HG03439 (cell line): ENCODE data around the gene GCSAM.
A peak's percentile ranks its signal among the peaks of the same experiment; 100 is the strongest.

Experiments
- ATAC-seq: cut with Tn5 transposase; IDR thresholded peaks from one replicate; pipeline ENCODE4 v1.9.1; 2021; ENCODE audit warnings: mild to moderate bottlenecking, moderate library complexity; ENCODE audit not compliant: unreplicated experiment

The GCSAM gene

DNA sequence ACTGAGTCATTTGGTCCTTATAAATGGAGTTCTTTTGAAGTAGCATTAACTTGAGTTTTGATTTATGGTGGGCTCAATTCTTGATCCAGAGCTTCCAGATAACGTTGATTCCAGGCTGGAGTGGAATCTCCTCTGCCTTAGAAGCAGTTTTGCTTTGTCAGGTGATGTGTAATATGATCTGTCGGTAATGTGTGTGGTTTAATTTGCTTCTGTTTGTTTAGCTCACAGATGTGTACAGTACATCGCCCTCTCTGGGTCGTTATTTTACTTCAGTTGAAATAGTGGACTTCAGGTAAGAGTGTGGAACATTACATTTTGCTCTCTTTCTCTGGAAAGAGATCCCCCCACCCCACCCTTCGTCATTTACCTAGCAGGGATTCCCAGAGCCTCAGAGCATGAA, 23.7 kb downstream of the GCSAM start:
- ATAC-seq: no peak

DNA sequence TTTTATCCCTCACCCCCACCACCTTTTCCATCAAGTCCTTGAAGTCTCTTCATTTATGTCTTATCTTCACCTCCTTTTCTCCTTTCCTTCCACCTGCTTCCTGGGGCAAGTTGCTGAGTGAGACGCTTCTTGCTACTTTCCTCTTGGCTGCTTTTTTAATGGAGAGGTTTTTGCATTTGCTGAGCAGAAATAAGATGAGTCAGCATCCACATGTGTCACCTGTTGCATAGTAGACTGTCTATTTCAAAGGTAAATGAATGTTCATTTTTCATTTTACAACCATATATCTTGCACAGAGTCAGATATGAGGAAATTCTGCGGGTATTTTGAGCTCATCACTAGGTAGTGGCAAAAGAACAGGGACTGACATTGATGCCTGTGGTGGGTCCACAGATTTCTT, 28.3 kb downstream of the GCSAM start:
- ATAC-seq: no peak

DNA sequence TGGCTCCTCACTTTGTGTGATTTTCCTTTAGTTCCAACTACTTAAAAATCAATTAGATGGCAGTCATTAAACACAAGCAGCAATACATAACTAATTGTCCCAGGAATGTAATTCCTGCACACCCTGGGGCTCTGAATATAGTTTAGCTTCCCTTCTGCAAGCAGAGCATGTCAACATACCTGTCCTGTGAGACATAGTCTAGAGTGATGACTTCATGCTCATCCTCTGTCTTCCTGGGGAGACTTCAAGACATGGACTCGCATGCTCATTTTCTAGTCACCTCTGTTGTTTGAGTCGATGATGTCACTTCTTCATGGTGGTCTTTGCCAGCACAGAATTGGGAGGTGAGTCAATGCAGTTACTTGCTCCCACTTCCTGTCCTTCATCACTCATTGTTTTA, 31.1 kb downstream of the GCSAM start:
- no peak for ATAC-seq

DNA sequence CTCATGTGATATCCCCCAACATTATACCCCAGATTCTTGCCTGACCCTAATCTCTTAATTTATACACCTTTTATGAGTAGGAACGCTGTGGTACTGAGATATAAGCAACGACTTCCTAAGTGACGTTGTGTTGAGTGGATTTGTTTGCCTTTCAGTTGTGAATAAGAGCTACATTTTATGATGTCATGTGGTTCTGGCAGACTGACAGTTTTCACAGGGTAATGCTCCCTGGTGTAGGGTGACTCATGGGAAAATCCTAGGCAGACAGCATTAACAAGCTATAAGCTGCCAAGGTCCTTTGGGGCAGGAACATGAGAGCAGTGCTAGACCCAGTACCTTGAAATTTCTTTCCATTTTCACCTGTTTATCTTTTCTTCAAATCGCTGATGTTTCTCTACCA, 35.7 kb downstream of the GCSAM start:
- no peak for ATAC-seq

DNA sequence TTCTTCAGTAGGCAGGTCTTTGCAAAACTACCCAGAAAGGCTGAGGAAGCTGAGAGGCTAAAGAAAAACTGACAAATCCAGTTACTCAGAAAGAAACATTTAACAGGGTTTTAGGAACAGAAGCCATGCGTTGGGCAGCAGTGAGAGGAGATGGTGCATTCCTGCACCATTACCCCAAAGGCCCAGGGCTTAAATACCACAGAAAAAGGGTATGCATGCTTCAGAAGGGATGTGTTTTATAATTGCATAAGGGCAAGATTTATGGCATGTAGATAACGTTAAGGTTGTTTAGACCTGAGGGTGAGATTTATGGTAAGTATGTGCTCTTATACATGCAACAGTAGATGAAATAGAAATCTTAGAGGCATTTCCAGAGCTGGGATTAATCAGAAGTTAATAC, 36.9 kb downstream of the GCSAM start:
- no peak for ATAC-seq

DNA sequence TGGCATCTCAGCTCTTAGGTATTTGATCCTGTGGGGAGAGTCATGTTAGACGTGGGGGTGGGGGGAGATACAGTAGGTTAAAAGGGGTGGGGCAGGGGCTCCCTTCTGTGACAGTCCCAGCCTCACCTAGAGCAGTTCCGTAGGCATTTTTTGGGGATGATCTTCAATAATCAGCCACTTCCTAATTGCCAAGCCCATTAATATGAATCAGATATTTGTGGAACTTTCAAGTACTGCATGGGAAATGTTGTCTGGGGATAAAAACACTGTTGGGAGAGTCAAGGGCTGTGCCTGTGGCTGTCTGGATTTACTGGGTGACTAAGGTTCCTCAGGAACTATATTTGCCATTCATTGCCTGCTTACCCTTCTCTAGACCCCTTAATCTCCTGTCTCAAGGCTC, 37.3 kb downstream of the GCSAM start:
- ATAC-seq: no peak

DNA sequence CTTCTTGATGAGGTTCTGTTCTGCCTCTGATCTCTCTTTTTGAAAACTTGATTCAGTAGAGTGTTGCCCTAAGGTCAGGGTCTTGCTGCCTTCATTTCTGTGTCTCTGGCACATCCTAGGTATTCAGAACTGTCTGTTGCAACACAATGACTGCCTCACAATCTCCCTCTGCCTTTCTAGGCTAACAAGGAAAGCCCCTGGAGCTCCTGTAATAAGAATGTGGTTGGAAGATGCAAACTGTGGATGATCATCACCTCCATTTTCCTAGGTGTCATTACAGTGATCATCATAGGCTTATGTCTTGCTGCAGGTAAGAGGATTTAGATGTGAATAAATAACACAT, 39.9 kb downstream of the GCSAM start:
- no peak for ATAC-seq

DNA sequence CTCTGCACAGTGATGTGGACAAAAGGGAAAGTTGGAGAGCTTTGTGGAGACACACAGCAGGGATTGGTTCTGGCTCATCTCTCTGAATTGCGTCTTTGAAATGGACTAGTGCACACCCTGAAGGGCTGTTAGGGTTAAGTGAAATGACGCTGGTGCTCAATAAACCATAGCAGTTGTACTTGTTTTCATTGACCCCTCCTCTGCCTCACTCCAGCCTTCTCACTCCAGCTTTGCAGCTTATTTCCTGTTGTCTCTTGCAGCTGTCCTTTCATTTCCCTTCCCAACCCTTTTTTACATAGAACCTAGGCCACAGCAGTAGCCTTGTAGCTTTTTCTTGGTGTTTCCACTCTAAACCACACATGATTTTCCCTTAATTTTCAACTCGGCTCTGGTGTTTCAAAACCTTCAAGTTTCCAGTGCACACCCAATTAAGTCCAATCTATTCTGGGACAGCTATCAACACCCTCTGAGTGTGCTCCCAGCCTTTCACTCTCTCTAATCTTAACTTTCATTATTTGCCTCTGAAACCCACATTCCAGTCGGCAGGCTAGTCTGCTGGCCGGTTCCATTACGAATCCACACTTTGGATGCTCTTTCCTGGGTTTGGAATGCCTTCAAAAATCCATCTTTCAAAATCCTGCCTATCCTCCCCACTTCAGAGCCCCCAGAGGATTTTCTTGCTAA, 40.4 kb downstream of the GCSAM start:
- ATAC-seq: no peak

DNA sequence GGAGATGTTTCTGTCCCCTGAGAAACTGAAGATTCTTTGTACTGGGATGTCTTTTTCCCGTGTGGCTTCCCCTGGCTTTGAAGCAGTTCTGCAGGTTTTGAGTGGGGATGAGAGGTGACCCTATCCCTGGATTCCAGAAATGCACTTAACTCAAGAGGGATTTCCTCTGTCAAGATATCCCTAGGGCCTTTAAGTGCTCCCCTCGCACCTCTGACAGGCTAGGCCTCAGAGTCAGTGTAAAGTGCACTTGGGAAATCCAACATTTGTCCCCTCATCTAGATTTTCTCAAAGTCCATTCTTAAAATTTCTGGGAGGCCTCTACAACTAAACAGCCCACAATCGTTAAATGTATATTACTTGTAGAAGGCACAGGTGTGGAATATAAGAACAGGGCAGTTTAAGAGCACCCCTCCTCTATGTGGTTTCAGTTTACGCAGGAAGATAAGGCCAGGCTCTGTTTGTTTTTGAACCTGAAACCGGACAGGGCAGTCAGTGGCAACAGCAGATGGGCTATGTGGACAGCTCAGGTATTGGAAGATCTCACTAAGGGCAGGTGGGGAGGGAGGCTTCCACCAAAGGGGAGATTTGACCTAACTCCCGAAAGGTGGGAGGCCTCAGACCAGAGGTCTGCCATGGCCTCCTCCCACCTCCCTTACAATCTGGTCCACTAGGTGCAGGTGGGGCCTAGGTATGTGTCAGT, 42.0 kb downstream of the GCSAM start:
- no peak for ATAC-seq

DNA sequence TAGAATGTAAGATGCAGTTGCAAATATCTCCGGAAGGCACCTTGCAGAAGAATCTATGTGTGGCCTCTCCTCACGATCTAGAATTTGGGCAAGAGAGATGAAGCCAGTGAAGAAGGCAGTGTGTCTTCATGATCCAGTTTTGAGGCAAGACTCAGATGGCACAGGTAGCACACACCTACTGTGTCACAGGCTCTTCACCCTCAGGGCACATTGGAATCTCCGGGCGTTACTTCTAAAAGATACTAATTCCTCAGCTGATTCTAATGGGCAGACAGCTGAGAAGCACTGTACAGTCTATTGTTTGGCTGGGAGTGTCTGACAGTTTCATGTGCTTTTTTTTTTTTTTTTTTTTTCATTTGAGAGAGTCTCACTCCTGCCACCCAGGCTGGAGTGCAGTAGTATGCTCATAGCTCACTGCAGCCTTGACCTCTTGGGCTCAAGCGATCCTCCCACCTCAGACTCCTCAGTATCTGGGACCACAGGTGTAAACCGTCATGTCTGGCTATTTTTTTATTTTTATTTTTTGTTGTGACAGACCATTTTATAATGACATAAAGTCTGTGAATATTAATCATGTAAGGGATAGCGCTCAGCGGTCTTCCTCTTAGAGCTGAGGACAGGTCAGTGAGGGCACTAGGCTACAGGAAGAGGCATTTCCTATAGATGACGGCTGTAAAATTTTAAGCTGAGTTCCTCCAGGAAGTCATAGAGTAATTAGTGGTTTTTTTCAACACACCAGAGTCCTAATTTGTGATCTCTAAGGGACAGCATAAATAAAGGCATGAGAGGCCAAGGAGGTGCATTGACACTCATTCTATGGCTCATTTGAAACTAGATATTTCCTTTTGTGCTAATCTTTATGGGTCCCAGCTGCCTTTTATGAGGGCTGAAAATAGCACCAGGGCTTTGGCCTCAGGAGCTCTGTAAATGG, 42.8 kb downstream of the GCSAM start:
- no peak for ATAC-seq

DNA sequence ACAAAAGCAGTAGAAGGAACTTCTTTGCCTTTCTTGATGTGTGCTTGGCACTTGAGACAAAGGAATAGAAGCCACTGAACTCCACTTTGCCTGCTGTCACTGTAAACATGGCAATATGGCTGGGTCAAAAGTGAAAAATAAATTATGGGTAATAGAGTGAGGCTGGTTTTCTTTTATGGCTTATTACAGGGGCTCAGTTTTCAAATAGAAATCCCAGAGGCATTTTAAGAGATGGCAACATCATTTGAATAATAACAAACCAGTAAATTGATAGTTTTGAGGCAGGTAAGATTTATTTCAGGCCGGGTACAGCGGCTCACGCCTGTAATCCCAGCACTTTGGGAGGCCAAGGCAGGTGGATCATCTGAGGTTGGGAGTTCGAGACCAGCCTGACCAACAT, 44.1 kb downstream of the GCSAM start:
- ATAC-seq: no peak

DNA sequence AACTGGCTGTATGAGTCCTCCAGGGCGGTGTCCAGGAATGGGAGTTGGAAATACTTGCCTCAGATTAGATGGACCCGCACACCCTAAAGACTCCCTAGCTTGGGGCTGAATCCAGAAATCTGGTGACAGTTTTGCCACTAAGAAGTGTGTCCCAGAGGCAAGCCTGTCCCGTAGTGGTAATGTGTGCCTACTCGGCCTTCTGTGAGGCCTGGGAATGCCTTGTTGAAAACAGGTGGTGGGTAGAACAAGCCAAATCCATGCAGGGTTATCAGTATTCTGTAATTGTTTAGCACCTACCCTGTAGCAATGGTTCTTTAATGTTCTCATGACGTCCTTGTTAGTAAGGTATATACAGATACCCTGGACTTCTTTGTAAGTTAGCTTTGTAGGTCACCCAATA, 45.3 kb downstream of the GCSAM start:
- no peak for ATAC-seq

DNA sequence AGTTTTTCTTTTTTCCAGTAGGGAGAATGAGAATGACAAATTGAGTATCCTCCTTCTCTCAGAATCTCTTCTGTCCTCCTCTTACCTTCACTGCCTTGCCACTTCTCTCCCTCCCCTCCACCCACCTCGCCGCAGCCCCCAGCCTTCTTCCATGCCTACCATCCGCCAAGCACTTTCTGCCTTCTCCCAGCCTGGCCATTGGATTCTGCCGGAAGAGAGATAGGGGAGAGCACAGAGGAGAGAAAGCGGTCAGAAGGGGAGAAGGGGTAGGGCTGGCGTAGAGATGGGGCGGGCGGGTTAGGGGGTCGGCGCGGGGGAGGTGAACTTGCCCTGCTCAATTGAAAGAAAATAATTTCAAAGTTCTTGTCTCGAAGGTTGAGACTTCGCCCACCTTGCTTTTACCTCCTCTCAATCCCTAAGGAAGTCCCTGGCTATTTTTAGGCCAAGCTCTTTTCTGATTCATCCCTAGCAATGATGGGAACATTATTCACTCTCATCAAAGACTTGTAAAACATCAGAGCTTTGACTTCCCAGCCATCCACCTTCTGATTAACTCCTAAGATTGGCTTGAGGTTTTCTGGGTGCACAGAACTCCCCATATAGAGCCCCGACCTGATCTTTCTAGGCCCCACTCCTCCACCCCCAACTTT, 46.0 kb downstream of the GCSAM start:
- ATAC-seq: no peak

DNA sequence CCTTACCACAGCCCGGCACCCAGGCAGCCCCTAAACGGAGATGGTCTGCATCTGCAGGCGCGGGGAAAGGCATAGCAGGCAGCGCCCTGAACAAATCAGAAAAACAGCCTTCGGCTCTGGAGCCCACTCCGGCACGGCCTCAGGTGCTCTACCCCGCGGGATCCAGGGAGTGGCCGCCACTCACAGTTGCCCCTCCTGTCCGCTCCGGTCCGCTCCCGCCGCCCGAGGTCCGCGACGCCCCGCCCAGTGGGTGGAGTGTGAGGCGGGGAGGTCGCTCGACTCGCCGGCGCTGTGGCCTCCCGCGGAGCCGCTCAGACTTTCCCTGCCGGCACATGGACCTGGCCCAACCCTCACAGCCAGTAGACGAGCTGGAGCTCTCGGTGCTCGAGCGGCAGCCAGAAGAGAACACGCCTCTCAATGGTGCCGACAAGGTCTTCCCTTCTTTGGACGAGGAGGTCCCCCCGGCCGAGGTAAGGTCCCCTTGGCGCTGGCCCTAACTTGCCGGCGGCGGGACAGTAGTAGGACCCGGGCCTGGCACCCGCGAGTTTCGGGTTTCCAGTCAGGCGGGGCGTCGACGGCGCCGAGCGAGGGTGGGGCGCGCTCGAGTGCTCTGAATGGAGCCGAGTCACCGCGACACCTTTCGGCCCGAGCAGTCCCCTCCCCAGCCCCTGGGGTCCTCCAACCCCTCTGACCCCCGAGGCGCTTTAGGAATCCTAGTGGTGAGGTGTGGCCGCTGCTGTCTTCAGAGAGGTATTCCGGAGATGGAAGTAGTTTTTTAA, 46.8 kb downstream of the GCSAM start, which contains the start of gene C3orf52:
TSS of gene C3orf52 (plus strand) at position 314 of the 779 bp plus-strand sequence. CDS start at position 333, 19 bp downstream.
- ATAC-seq: peak; percentile 89

DNA sequence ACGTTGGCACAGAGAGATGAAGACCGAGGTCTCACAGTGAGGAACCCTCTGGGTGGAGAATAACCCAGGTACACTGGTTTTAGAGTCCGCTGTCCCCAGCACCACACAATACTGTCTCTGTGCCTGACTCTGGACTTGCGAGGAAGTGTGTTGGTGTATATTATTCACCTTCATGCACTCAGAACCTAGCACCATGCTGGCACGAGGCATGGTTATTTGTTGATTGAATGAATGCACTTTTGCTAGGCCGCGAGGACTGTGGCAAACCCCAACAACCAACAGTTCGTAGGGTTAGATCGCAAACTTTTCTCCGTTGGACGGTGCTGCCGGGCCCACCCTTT, 47.3 kb downstream of the GCSAM start:
- ATAC-seq: no peak

DNA sequence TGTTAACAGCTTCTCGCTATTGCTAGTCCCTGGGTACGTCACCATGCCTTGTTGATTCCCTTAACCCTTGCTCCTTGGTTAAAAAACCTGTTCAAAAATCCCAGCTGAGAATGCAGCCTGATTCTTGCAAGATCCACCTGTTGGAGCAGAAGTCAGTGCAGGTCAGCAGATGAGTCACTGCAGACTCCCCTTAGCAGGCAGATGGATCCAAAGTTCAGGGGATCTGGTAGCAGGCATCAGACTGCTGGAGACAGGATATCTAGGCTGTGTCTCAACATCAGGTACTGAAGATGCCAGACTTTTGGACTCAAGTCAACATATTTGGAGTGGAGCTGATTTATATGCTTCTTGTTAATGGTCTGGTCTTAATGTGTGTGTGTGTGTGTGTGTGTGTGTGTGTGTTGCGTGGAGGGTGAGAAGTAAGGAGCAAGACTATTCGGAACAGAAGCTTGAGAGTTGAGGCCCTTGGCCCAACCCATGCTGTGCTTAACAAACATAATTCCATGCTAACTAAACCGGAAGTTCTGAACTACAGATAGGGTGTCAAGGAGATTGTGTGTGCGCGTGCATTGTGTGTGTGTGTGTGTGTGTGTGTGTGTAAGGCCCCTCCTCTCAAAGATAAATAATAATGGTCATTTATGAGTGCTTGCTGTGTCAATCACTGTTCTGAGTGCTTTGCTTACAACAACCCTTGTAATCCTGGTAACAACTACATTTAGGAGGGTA, 47.9 kb downstream of the GCSAM start:
- ATAC-seq: no peak

DNA sequence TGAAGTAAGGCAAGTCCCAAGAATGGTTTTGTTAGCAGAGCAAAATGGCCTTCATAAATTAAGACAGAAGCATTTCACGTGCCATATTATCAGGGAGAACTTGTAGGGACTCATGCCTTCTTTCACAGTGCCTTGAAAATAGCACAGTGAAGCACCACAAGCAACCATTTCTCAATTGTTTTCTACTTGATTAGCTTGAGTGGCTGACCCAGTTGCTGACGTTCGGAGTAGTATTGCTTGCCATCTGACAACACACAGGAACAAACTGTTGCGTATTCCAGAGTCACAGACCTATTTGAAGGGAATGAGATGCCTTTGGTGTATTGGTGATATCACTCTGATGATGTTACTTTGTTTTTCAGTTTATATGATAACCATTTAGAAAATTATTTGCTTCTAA, 49.8 kb downstream of the GCSAM start:
- no peak for ATAC-seq

DNA sequence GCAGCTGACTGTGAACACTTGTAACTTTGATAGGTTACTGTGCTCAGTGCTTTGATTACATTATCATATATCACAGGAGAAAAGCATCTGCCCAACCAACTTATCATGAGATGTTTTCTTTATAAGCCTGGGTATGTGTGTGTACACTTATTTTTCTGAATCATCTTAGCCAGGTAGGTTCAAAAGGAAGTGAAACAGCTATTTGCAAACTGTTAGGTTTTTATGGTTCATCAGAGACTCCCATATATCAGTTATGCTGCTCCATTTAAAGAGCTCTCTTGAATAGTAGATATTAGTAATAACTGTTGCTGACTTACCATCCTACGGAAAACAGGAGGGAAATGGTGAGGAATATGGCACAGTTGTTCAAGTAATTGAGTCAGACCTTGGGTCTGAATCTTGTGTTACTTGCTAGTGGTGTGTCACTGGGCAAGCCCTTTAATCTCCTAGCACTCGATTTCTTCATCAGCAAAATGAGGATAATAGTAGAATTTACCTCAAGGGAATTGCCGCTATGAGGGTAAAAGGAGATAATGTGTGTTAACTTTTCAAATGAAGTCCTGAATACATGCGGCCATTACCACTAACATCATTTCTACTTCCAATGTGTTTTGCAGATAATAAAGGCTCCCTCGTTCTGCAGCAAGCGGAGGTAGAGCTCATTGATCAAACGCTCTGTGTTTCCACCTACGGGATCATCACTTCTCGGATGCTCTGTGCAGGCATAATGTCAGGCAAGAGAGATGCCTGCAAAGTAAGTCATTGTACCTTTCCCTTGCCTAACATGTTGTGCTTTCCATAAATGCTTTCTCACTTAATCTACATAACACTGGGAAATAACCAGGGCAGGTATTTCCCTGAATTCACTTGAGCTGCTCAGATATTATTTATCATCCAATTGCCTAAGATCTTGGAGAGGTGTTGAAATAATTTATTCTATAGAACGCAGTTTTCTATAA, 54.6 kb downstream of the GCSAM start:
- ATAC-seq: no peak
